BE2C (cell line): Measurements from ENCODE around the gene FKRP.
"Not testable (repeated sequence)": the region's sequence is repeated elsewhere in the genome, so short reads cannot be mapped to it uniquely, and the experiment has no call there.

ENCODE experiments used
- DNase-seq: peaks from one replicate; pipeline ENCODE4 v3.0.0-alpha.2; 2020
- H3K27me3 ChIP-seq: fragments of 250-450 bp; sonication (Bioruptor Pico); 2 replicates; pipeline ENCODE4 v1.5.1; 2020; ENCODE audit warnings: mild to moderate bottlenecking
- H3K36me3 ChIP-seq: fragments of 250-450 bp; sonication (Bioruptor Pico); 2 replicates; pipeline ENCODE4 v1.5.1; 2020; ENCODE audit warnings: mild to moderate bottlenecking
- H3K4me1 ChIP-seq: fragments of 250-450 bp; sonication (Bioruptor Pico); 2 replicates; pipeline ENCODE4 v1.5.1; 2020
- H3K4me3 ChIP-seq: 2 replicates; pipeline ENCODE4 v1.5.1; 2011; ENCODE audit warnings: low read depth, low read length
- H3K9me3 ChIP-seq: fragments of 250-450 bp; sonication (Bioruptor Pico); 2 replicates; pipeline ENCODE4 v1.5.1; 2020
- TF ChIP-seq, protein P1 (sequence below): IDR thresholded peaks from 2 replicates; pipeline ENCODE4 v1.5.1; 2012; ENCODE audit warnings: mild to moderate bottlenecking, low read depth, low read length

Gene FKRP

DNA sequence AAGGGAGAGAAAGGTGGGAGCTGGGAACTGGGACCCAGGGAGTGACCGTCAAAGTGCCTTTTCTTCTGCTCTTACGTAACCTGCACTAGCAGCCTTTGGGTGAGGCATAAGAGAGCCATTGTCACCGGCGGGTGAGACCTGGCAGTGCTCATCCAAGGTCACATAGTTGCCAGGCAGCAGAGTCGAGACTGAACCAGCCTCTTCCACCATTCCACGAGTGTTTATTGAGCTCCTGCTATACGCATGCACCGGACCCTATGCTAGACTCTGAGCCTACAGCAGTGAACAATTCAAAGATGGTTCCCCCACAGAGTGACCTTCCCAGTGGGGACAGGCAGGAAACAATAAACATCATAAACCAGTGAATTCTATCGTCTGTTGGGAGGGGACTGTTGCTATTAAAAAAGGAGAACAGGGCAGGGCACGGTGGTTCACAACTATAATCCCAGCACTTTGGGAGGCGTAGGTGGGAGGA is 19.0 kb downstream of the FKRP start:
- no peaks in the 10 kb centered on the region for H3K4me1 ChIP-seq
- DNase-seq: no peak
- H3K9me3 ChIP-seq: no peaks in the 10 kb centered on the region
- H3K36me3 ChIP-seq: no peaks in the 10 kb centered on the region
- no peak overlapping the region for H3K4me3 ChIP-seq
- H3K27me3 ChIP-seq: no peaks in the 10 kb centered on the region
- TF ChIP-seq, protein P1, sequence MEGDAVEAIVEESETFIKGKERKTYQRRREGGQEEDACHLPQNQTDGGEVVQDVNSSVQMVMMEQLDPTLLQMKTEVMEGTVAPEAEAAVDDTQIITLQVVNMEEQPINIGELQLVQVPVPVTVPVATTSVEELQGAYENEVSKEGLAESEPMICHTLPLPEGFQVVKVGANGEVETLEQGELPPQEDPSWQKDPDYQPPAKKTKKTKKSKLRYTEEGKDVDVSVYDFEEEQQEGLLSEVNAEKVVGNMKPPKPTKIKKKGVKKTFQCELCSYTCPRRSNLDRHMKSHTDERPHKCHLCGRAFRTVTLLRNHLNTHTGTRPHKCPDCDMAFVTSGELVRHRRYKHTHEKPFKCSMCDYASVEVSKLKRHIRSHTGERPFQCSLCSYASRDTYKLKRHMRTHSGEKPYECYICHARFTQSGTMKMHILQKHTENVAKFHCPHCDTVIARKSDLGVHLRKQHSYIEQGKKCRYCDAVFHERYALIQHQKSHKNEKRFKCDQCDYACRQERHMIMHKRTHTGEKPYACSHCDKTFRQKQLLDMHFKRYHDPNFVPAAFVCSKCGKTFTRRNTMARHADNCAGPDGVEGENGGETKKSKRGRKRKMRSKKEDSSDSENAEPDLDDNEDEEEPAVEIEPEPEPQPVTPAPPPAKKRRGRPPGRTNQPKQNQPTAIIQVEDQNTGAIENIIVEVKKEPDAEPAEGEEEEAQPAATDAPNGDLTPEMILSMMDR: no peak

DNA sequence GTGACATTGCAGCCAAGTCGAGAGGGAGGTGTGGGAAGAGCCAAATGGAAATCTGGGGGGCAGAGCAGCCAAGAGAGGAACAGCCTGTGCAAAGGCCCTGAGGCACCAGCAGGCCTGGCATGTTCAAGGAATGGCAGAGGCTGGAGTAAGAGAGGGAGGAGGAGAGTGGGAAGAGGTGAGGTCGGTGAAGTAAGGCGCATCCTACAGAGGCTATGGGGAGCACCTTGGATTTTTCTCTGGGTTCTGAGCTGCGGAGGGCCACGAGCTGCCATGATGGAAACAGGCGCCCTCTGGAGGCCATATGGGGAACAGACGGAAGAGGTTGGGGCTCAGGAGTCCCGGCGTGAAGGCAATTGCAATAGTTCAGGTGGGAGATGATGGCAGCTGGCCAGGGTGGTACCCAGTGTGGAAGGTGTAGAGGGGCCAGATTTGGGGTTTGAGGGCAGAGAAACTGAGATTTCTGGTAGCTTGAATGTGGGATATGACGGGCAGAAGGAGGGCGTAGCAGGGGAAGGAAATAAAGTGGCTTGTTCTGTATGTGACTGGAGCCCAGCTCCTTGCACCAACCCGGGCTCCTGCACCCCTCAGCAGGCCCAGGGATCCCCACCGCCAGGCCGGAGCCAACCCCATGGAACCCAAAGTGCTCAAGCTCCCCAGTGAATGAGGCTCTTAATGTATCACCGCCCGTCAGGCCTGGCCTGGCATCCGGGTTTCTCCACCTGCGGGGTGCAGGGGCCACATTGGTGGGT is 20.9 kb downstream of the FKRP start:
- Histone ChIP-seq H3K27me3 (no peaks in the 10 kb centered on the region), H3K9me3 (no peaks in the 10 kb centered on the region), H3K4me3 (no peak overlapping the region), H3K4me1 (peaks cover 4% of the 10 kb centered on the region), H3K36me3 (peaks cover under 1% of the 10 kb centered on the region; the same call in 1 of the 2 replicates)
- DNase-seq: peak; percentile 59
- TF ChIP-seq, protein P1: peak; percentile 78

GRCh38 chr19:46768746-46769145 is 22.9 kb downstream of the FKRP start:
- not testable (repeated sequence) for DNase-seq, H3K9me3 ChIP-seq, H3K27me3 ChIP-seq, H3K36me3 ChIP-seq, H3K4me3 ChIP-seq, H3K4me1 ChIP-seq

GRCh38 chr19:46772170-46773017 is 26.5 kb downstream of the FKRP start:
- DNase-seq: no peak
- TF ChIP-seq, protein P1: no peak
- peaks cover 41% of the 10 kb centered on the region for H3K36me3 ChIP-seq

DNA sequence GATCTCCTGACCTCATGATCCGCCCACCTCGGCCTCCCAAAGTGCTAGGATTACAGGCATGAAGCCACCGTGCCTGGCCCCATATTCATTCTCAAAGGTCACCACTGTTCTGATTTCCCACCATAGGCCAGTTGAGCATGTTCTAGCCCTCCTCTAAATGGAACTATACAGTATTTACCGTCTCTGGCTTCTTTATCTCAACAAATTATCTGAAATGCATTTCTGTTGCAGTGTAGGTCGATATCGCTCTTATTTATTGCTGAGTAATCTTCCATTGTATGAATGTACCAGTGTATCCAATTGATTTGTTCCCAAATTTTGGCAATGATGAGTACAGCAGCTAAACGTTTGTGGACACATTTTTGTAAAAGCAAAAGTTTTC is 27.2 kb downstream of the FKRP start:
- peaks cover 2% of the 10 kb centered on the region; the same call in 1 of the 2 replicates for H3K9me3 ChIP-seq
- peaks cover 45% of the 10 kb centered on the region for H3K36me3 ChIP-seq
- H3K27me3 ChIP-seq: no peaks in the 10 kb centered on the region
- H3K4me1 ChIP-seq: peaks cover 4% of the 10 kb centered on the region
- TF ChIP-seq, protein P1: no peak
- H3K4me3 ChIP-seq: no peak overlapping the region
- DNase-seq: no peak

More at GRCh38 chr19:46772170-46773017, 26.5 kb downstream of the FKRP start:
- Histone ChIP-seq H3K27me3 (no peaks in the 10 kb centered on the region), H3K4me3 (no peak overlapping the region), H3K9me3 (peaks cover 2% of the 10 kb centered on the region; the same call in 1 of the 2 replicates), H3K4me1 (peaks cover 4% of the 10 kb centered on the region)

- TF ChIP-seq, protein P1: no peak
- Histone ChIP-seq H3K4me1 (peaks cover 4% of the 10 kb centered on the region), H3K27me3 (no peaks in the 10 kb centered on the region), H3K9me3 (peaks cover 2% of the 10 kb centered on the region; the same call in 1 of the 2 replicates), H3K4me3 (no peak overlapping the region), H3K36me3 (peaks cover 73% of the 10 kb centered on the region)
- no peak for DNase-seq
These were observed 29.9 kb downstream of the FKRP start for GRCh38 chr19:46775642-46776258.
